CD14-positive monocyte (primary cell): Measurements from ENCODE around the gene ZFPM1. TPM values are rescaled to one million over a fixed set of nuclear protein-coding genes. Genes with fewer than 3 reads are reported as not detected.
"Not testable (repeated sequence)": the region's sequence is repeated elsewhere in the genome, so short reads cannot be mapped to it uniquely, and the experiment has no call there.

Experiments
- DNase-seq, 3 donors: peaks; one replicate each; pipeline ENCODE4 v3.0.0-alpha.2; 2011 to 2022
- H2AFZ ChIP-seq: 2 replicates; pipeline ENCODE4 v1.6.0; 2012; ENCODE audit warnings: mild to moderate bottlenecking, low read depth, low read length, inconsistent platforms; ENCODE audit not compliant: insufficient read depth, poor library complexity, severe bottlenecking
- H3K27ac ChIP-seq, 2 donors: 1 replicate in 1 of 2; 2 replicates in 1 of 2; pipeline ENCODE4 v1.5.1; 2012 to 2013; ENCODE audit warnings: low read length in 2 of 2, control low read depth in 1 of 2, inconsistent platforms in 1 of 2, low read depth in 1 of 2, mild to moderate bottlenecking in 1 of 2
- H3K27me3 ChIP-seq, 2 donors: one replicate each; pipeline versions ENCODE4 v1.6.0 to v1.6.1; 2011 to 2013; ENCODE audit warnings: low read length in 2 of 2; ENCODE audit not compliant: control insufficient read depth in 2 of 2, insufficient read depth in 2 of 2
- H3K36me3 ChIP-seq, 2 donors: replicated peaks in 1 of 2; 1 replicate in 1 of 2; 2 replicates in 1 of 2; pipeline versions ENCODE4 v1.5.1 to v1.6.1; 2012 to 2013; ENCODE audit warnings: low read length in 2 of 2, control low read depth in 1 of 2, inconsistent platforms in 1 of 2, mild to moderate bottlenecking in 1 of 2; ENCODE audit not compliant: insufficient read depth in 2 of 2, control insufficient read depth in 1 of 2
- H3K4me1 ChIP-seq, 2 donors: 1 replicate in 1 of 2; 2 replicates in 1 of 2; pipeline versions ENCODE4 v1.5.1 to v1.6.1; 2012 to 2013; ENCODE audit warnings: low read length in 2 of 2, control low read depth in 1 of 2, inconsistent platforms in 1 of 2, mild to moderate bottlenecking in 1 of 2, moderate library complexity in 1 of 2; ENCODE audit not compliant: insufficient read depth in 2 of 2, control insufficient read depth in 1 of 2
- H3K4me2 ChIP-seq: replicated peaks from 2 replicates; pipeline ENCODE3; 2012; ENCODE audit warnings: low read length, moderate library complexity, mild to moderate bottlenecking; ENCODE audit not compliant: poor library complexity, severe bottlenecking; ENCODE audit errors: extremely low read depth
- H3K4me3 ChIP-seq, 3 experiments: fragments of 200-600 bp in 1 of 3; sonication (generic) in 1 of 3; replicated peaks in 1 of 3; 1 replicate in 2 of 3; 2 replicates in 1 of 3; pipeline ENCODE4 v1.5.1; 2011 to 2013; ENCODE audit warnings: low read length in 3 of 3, mild to moderate bottlenecking in 3 of 3, control low read depth in 2 of 3, low read depth in 2 of 3, inconsistent platforms in 1 of 3, moderate library complexity in 1 of 3
- H3K79me2 ChIP-seq: 2 replicates; pipeline ENCODE4 v1.6.0; 2012; ENCODE audit warnings: mild to moderate bottlenecking, control low read depth, inconsistent platforms, low read length, moderate library complexity; ENCODE audit not compliant: insufficient read depth
- H3K9ac ChIP-seq: 2 replicates; pipeline ENCODE4 v1.6.0; 2017; ENCODE audit warnings: low read length, mild to moderate bottlenecking; ENCODE audit not compliant: insufficient read depth, poor library complexity, severe bottlenecking
- H3K9me3 ChIP-seq, 2 donors: replicated peaks in 1 of 2; 1 replicate in 1 of 2; 2 replicates in 1 of 2; pipeline versions ENCODE4 v1.5.1 to v1.6.1; 2012 to 2013; ENCODE audit warnings: low read length in 2 of 2, control low read depth in 1 of 2; ENCODE audit not compliant: control insufficient read depth in 1 of 2, insufficient read depth in 1 of 2
- H4K20me1 ChIP-seq: 2 replicates; pipeline ENCODE4 v1.6.0; 2012; ENCODE audit warnings: mild to moderate bottlenecking, low read length, control low read depth, moderate library complexity; ENCODE audit not compliant: insufficient read depth
- H3K27ac Mint-ChIP-seq, 7 donors: one replicate each; pipeline ENCODE4 v1.8.0; 2020; ENCODE audit warnings: mild to moderate bottlenecking in 7 of 7, mixed read lengths in 7 of 7, moderate library complexity in 6 of 7, inconsistent platforms in 2 of 7
- H3K27me3 Mint-ChIP-seq, 3 donors: one replicate each; pipeline ENCODE4 v1.8.0; 2021 to 2022; ENCODE audit warnings: low read depth in 3 of 3, mild to moderate bottlenecking in 3 of 3, mixed read lengths in 3 of 3, moderate library complexity in 3 of 3, inconsistent platforms in 1 of 3
- H3K36me3 Mint-ChIP-seq, 2 donors: one replicate each; pipeline ENCODE4 v1.8.0; 2020; ENCODE audit warnings: mixed read lengths in 2 of 2, inconsistent platforms in 1 of 2, mild to moderate bottlenecking in 1 of 2
- H3K4me1 Mint-ChIP-seq: one replicate; pipeline ENCODE4 v1.8.0; 2020; ENCODE audit warnings: mild to moderate bottlenecking, mixed read lengths
- H3K4me3 Mint-ChIP-seq, 2 donors: one replicate each; pipeline ENCODE4 v1.8.0; 2020; ENCODE audit warnings: mild to moderate bottlenecking in 2 of 2, mixed read lengths in 2 of 2, moderate library complexity in 1 of 2
- H3K9me3 Mint-ChIP-seq, 7 donors: one replicate each; pipeline ENCODE4 v1.8.0; 2020 to 2022; ENCODE audit warnings: mixed read lengths in 7 of 7, mild to moderate bottlenecking in 6 of 7, moderate library complexity in 6 of 7, inconsistent platforms in 2 of 7
- CTCF ChIP-seq: fragments of 200-600 bp; IDR thresholded peaks from one replicate; pipeline ENCODE4 v1.8.0; 2022; ENCODE audit warnings: antibody characterized with exemption, mild to moderate bottlenecking
- WGBS: methylation state at CpG from one replicate; pipeline ENCODE4 v1.1.5; 2013; ENCODE audit warnings: missing lambda C conversion rate; ENCODE audit not compliant: insufficient coverage; 5-methylcytosine and 5-hydroxymethylcytosine counted together
- intact Hi-C, 2 donors: fragments of 100-400 bp; cut with micrococcal nuclease; formaldehyde crosslinking; loops; one replicate each; pipeline versions ENCODE4 v1.15.0 to v1.15.1; 2023
- polyA plus RNA-seq, 3 donors: library from polyadenylated mRNA; depleted of rRNA in 1 of 3; unstranded in 2 of 3; stranded (reverse) in 1 of 3; fragments of 300-500 nt in 2 of 3; fragments of >200 nt in 1 of 3; fragmentation: Illumina TruSeq in 2 of 3; gene quantifications; 1 replicate in 2 of 3; 2 replicates in 1 of 3; pipeline ENCODE4 v1.2.3, GENCODE V29; 2012 to 2021

Gene ZFPM1
- polyA plus RNA-seq, 3 donors, result 0.04 to 0.19 (median 0.12) TPM

- Mint-ChIP-seq H3K4me3 (no peak overlapping the region), H3K9me3 (peaks cover 0 to 3% (median 0%) of the 10 kb centered on the region in 7 donors), H3K27ac (peak overlapping the region in 6 of 7 donors; percentile 37 to 89 (median 76)), H3K27me3 (peaks cover 0 to 5% (median 2%) of the 10 kb centered on the region in 3 donors), H3K36me3 (peaks cover 0 to 3% of the 10 kb centered on the region in 2 donors), H3K4me1 (peaks cover 25% of the 10 kb centered on the region)
- intact Hi-C loops, result no loop called here
- Histone ChIP-seq H3K4me3 (no peak overlapping the region), H4K20me1 (no peaks in the 10 kb centered on the region), H3K4me2 (no peak overlapping the region), H3K9ac (no peak overlapping the region), H3K36me3 (no peaks in the 10 kb centered on the region), H3K9me3 (no peaks in the 10 kb centered on the region), H3K27ac (no peak overlapping the region), H3K79me2 (no peaks in the 10 kb centered on the region), H3K27me3 (no peaks in the 10 kb centered on the region), H3K4me1 (peaks cover 18 to 23% of the 10 kb centered on the region in 2 donors), H2AFZ (no peak overlapping the region)
- no peak for TF ChIP-seq CTCF
- DNase-seq, result no peak
- WGBS, result 96% methylated on average over 25 of the region's 29 CpGs
Measured at GRCh38 chr16:88409296-88410065, 43.6 kb upstream of the ZFPM1 start.

GRCh38 chr16:88410297-88410968 lies 42.6 kb upstream of the ZFPM1 start:
- H3K79me2 ChIP-seq, H4K20me1 ChIP-seq, H3K27me3 ChIP-seq, H3K27ac ChIP-seq, H3K4me2 ChIP-seq, H3K36me3 ChIP-seq, intact Hi-C loops, H3K4me3 Mint-ChIP-seq, H3K4me3 ChIP-seq, H3K9me3 ChIP-seq, H3K9me3 Mint-ChIP-seq, H3K9ac ChIP-seq, H3K27me3 Mint-ChIP-seq, H2AFZ ChIP-seq, H3K36me3 Mint-ChIP-seq: not testable (repeated sequence)
- Mint-ChIP-seq H3K27ac (peak overlapping the region in 6 of 7 donors; percentile 37 to 87 (median 79)), H3K4me1 (peaks cover 25% of the 10 kb centered on the region)
- 86% methylated on average over 21 of the region's 28 CpGs for WGBS
- H3K4me1 ChIP-seq, result peaks cover 18 to 23% of the 10 kb centered on the region in 2 donors
- DNase-seq, result peak; percentile 20 to 68 (median 68)
